Keratinocyte (primary cell): Measurements from ENCODE around the gene DOK6. TPM values are rescaled to one million over a fixed set of nuclear protein-coding genes. Genes with fewer than 3 reads are reported as not detected.

ENCODE experiments used
- DNase-seq: peaks from one replicate; pipeline ENCODE4 v3.0.0-alpha.2; 2011; ENCODE audit warnings: low read depth, missing footprints, low spot score
- FAIRE-seq: peaks from 2 replicates; lab custom pipeline; 2011; peaks lifted over from hg19 to GRCh38; lab: Jason Lieb, UNC
- H2AFZ ChIP-seq: 2 replicates; pipeline ENCODE4 v1.6.0; 2012; ENCODE audit warnings: low read length, control low read depth, inconsistent platforms; ENCODE audit not compliant: control insufficient read depth
- H3K27ac ChIP-seq: 2 replicates; pipeline ENCODE4 v1.5.1; 2011; ENCODE audit warnings: low read length; ENCODE audit not compliant: control insufficient read depth, insufficient read depth
- H3K27me3 ChIP-seq: 3 replicates; pipeline ENCODE4 v1.6.0; 2011; ENCODE audit warnings: low read length; ENCODE audit not compliant: control insufficient read depth, insufficient read depth; ENCODE audit errors: extremely low read depth
- H3K36me3 ChIP-seq, 2 experiments: 2 replicates in 1 of 2; 3 replicates in 1 of 2; pipeline ENCODE4 v1.5.1; 2011; ENCODE audit warnings: low read length in 2 of 2, mild to moderate bottlenecking in 1 of 2; ENCODE audit not compliant: control insufficient read depth in 2 of 2, insufficient read depth in 2 of 2; ENCODE audit errors: extremely low read depth in 1 of 2
- H3K4me1 ChIP-seq: 3 replicates; pipeline ENCODE4 v1.5.1; 2011; ENCODE audit warnings: low read length; ENCODE audit not compliant: control insufficient read depth, insufficient read depth; ENCODE audit errors: extremely low read depth
- H3K4me2 ChIP-seq: 3 replicates; pipeline ENCODE4 v1.6.0; 2011; ENCODE audit warnings: low read depth, low read length; ENCODE audit not compliant: control insufficient read depth, insufficient read depth; ENCODE audit errors: extremely low read depth
- H3K4me3 ChIP-seq, 3 experiments: fragments of 200-600 bp in 1 of 3; sonication (generic) in 1 of 3; 2 replicates in 2 of 3; 3 replicates in 1 of 3; pipeline ENCODE4 v1.5.1; 2011 to 2016; ENCODE audit warnings: low read length in 3 of 3, mild to moderate bottlenecking in 3 of 3, control low read depth in 2 of 3, inconsistent platforms in 1 of 3, low read depth in 1 of 3, mixed read lengths in 1 of 3, mixed run types in 1 of 3, moderate library complexity in 1 of 3; ENCODE audit not compliant: control insufficient read depth in 2 of 3, insufficient read depth in 2 of 3; ENCODE audit errors: extremely low read depth in 1 of 3
- H3K79me2 ChIP-seq: 2 replicates; pipeline ENCODE4 v1.6.0; 2012; ENCODE audit warnings: low read length; ENCODE audit not compliant: control insufficient read depth, insufficient read depth
- H3K9ac ChIP-seq: 3 replicates; pipeline ENCODE4 v1.6.0; 2011; ENCODE audit warnings: low read length; ENCODE audit not compliant: control insufficient read depth, insufficient read depth; ENCODE audit errors: extremely low read depth
- H3K9me1 ChIP-seq: 3 replicates; pipeline ENCODE4 v1.6.0; 2011; ENCODE audit warnings: low read length; ENCODE audit not compliant: control insufficient read depth, insufficient read depth; ENCODE audit errors: extremely low read depth
- H3K9me3 ChIP-seq: 2 replicates; pipeline ENCODE4 v1.5.1; 2012; ENCODE audit warnings: low read depth, low read length; ENCODE audit not compliant: control insufficient read depth
- H4K20me1 ChIP-seq: 3 replicates; pipeline ENCODE4 v1.6.0; 2011; ENCODE audit warnings: low read length; ENCODE audit not compliant: control insufficient read depth, insufficient read depth; ENCODE audit errors: extremely low read depth
- CTCF ChIP-seq, 3 experiments: IDR thresholded peaks in 1 of 3; conservative IDR thresholded peaks in 1 of 3; optimal IDR thresholded peaks in 1 of 3; 2 replicates in 2 of 3; 3 replicates in 1 of 3; pipeline versions ENCODE3 to v1.5.1; 2011; ENCODE audit warnings: low read length in 3 of 3, mild to moderate bottlenecking in 3 of 3, moderate library complexity in 2 of 3, control low read depth in 1 of 3, inconsistent platforms in 1 of 3; ENCODE audit not compliant: insufficient read depth in 2 of 3; ENCODE audit errors: extremely low read depth in 1 of 3
- EZH2 ChIP-seq: IDR thresholded peaks from one replicate; pipeline ENCODE4 v1.6.1; 2012; ENCODE audit warnings: inconsistent platforms, mild to moderate bottlenecking, low read length, moderate library complexity
- dilution Hi-C: fragments of 300-500 bp; cut with MboI; formaldehyde crosslinking; loops from one replicate; pipeline ENCODE4 v1.7.0; 2020; ENCODE audit warnings: low sequenced_read_pairs; ENCODE audit not compliant: extremely low pct_ligation_motif_present
- polyA plus RNA-seq, 5 experiments: library from polyadenylated mRNA; depleted of rRNA in 3 of 5; stranded (reverse) in 3 of 5; stranded (forward) in 1 of 5; unstranded in 1 of 5; fragments of >200 nt; gene quantifications; 1 replicate in 1 of 5; 2 replicates in 3 of 5; 3 replicates in 1 of 5; pipeline versions ENCODE4 v1.2.1 to v1.2.3, GENCODE V29; 2011 to 2012; ENCODE audit warnings: missing spikeins in 2 of 5, low read depth in 1 of 5, low replicate concordance in 1 of 5

DOK6 gene
- polyA plus RNA-seq, 1 donor (not counting 4 experiments of a cell fraction or from before 2014, with no cell fraction given), result not detected

GRCh38 chr18:69483574-69483973, 82.9 kb downstream of the DOK6 start:
- FAIRE-seq (no peak), DNase-seq (no peak)
- Histone ChIP-seq H2AFZ (no peak overlapping the region), H3K36me3 (no peaks in the 10 kb centered on the region), H3K27ac (no peak overlapping the region), H4K20me1 (no peaks in the 10 kb centered on the region), H3K79me2 (no peaks in the 10 kb centered on the region), H3K4me2 (no peak overlapping the region), H3K9me3 (no peaks in the 10 kb centered on the region), H3K4me1 (no peaks in the 10 kb centered on the region), H3K4me3 (no peak overlapping the region), H3K9ac (no peak overlapping the region), H3K27me3 (no peaks in the 10 kb centered on the region), H3K9me1 (no peaks in the 10 kb centered on the region)
- dilution Hi-C loops, result no loop called here
- no peak for TF ChIP-seq CTCF (optimal IDR thresholded peaks at IDR 0.05 in 1 of 3, IDR thresholded peaks at IDR 0.05 in 1 of 3, conservative IDR thresholded peaks at IDR 0.05 in 1 of 3; ENCODE audit: extremely low read depth in 1 of 3, insufficient read depth in 2 of 3, low read length in 3 of 3)
- no peak for TF ChIP-seq EZH2

GRCh38 chr18:69484699-69485396, 84.2 kb downstream of the DOK6 start:
- no peaks in the 10 kb centered on the region for H3K9me3 ChIP-seq
- no peaks in the 10 kb centered on the region for H3K9me1 ChIP-seq
- H3K27me3 ChIP-seq, result no peaks in the 10 kb centered on the region
- no peaks in the 10 kb centered on the region for H3K36me3 ChIP-seq
- H3K4me2 ChIP-seq, result no peak overlapping the region
- dilution Hi-C loops, result no loop called here
- FAIRE-seq (no peak), DNase-seq (no peak)
- H4K20me1 ChIP-seq, result no peaks in the 10 kb centered on the region
- TF ChIP-seq CTCF (optimal IDR thresholded peaks at IDR 0.05 in 1 of 3, IDR thresholded peaks at IDR 0.05 in 1 of 3, conservative IDR thresholded peaks at IDR 0.05 in 1 of 3; ENCODE audit: extremely low read depth in 1 of 3, insufficient read depth in 2 of 3, low read length in 3 of 3), result no peak
- H3K9ac ChIP-seq, result no peak overlapping the region
- no peaks in the 10 kb centered on the region for H3K79me2 ChIP-seq
- H3K4me3 ChIP-seq, result no peak overlapping the region
- H3K27ac ChIP-seq, result no peak overlapping the region
- no peak overlapping the region for H2AFZ ChIP-seq
- no peaks in the 10 kb centered on the region for H3K4me1 ChIP-seq
